Hepatocyte (in vitro differentiated cells): ENCODE results near the gene TEC.

Source experiments
- EZH2 ChIP-seq: fragments of 200-600 bp; sonication (generic); IDR thresholded peaks from 2 replicates; pipeline ENCODE4 v1.6.1; 2016; ENCODE audit warnings: antibody characterized with exemption, mild to moderate bottlenecking, borderline replicate concordance
- EZH2phosphoT487 ChIP-seq: fragments of 200-600 bp; sonication (generic); IDR thresholded peaks from one replicate; pipeline ENCODE4 v1.6.1; 2018; ENCODE audit warnings: antibody characterized with exemption, mild to moderate bottlenecking, low read depth, moderate library complexity; ENCODE audit not compliant: unreplicated experiment, severe bottlenecking
- TF ChIP-seq, protein P1 (sequence below): fragments of 200-600 bp; sonication (generic); IDR thresholded peaks from 2 replicates; pipeline ENCODE4 v1.5.1; 2016; ENCODE audit warnings: antibody characterized with exemption, mild to moderate bottlenecking; ENCODE audit not compliant: poor library complexity

DNA sequence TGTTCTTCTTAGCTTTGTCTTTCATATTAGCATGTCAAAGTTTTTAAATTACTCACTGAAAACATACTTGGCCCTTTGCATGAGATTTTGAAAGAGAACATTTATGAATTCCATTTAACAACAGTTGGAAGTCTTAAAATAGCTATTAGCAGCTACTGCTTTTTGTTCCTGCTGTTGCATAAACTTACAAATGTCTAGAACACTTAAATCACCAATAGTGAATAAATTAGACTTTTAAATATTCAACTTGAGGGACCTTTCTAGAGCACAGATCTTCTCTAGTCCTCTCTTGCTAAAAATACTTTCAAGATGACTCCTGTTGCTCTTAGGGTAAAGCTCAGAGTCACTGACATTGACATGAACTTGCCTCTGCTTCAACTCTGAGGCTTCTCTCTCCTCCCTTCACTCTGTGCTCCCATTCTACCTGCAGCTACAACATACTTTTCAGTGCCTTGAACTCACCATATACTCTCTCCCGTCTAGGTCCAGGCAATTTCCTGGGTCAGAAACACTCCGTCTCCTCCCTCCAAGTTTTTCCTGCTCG, 119.7 kb downstream of the TEC start:
- TF ChIP-seq EZH2 (no peak), EZH2phosphoT487 (no peak)
- TF ChIP-seq, protein P1, sequence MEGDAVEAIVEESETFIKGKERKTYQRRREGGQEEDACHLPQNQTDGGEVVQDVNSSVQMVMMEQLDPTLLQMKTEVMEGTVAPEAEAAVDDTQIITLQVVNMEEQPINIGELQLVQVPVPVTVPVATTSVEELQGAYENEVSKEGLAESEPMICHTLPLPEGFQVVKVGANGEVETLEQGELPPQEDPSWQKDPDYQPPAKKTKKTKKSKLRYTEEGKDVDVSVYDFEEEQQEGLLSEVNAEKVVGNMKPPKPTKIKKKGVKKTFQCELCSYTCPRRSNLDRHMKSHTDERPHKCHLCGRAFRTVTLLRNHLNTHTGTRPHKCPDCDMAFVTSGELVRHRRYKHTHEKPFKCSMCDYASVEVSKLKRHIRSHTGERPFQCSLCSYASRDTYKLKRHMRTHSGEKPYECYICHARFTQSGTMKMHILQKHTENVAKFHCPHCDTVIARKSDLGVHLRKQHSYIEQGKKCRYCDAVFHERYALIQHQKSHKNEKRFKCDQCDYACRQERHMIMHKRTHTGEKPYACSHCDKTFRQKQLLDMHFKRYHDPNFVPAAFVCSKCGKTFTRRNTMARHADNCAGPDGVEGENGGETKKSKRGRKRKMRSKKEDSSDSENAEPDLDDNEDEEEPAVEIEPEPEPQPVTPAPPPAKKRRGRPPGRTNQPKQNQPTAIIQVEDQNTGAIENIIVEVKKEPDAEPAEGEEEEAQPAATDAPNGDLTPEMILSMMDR = no peak
